Loucy (cell line): ENCODE data around the gene CACNA1C.

ENCODE experiments used
- EZH2phosphoT487 ChIP-seq: fragments of 200-600 bp; IDR thresholded peaks from 2 replicates; pipeline ENCODE4 v1.6.1; 2018; ENCODE audit warnings: antibody characterized with exemption, mild to moderate bottlenecking, moderate library complexity, borderline replicate concordance
- TF ChIP-seq, protein P1 (sequence below): fragments of 200-600 bp; sonication (generic); conservative IDR thresholded peaks from 2 replicates; pipeline ENCODE4 v1.5.1; 2014; ENCODE audit warnings: mild to moderate bottlenecking, antibody characterized with exemption, low read length

DNA sequence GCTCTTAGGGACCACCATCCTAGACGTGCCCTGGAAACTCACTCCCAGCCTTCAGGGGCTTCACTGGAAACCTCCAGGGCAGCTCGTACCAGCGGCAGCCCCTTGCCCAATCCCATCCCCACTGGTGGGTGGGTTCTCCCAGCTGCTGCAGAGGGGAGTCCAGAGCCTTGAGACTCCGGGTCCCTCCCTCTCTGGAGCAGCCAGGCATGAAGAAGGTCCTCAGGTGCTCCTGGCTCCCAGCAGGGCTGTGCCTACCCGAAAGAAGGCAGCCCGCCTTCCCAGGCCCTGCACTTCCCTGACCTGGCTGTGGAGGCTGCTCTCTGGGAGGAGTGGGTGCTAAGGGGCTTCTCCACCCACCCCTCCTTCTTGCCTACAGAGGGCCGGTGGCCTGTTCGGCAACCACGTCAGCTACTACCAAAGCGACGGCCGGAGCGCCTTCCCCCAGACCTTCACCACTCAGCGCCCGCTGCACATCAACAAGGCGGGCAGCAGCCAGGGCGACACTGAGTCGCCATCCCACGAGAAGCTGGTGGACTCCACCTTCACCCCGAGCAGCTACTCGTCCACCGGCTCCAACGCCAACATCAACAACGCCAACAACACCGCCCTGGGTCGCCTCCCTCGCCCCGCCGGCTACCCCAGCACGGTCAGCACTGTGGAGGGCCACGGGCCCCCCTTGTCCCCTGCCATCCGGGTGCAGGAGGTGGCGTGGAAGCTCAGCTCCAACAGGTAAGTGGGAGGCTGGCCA lies 626.5 kb downstream of the CACNA1C start:
- TF ChIP-seq, protein P1, sequence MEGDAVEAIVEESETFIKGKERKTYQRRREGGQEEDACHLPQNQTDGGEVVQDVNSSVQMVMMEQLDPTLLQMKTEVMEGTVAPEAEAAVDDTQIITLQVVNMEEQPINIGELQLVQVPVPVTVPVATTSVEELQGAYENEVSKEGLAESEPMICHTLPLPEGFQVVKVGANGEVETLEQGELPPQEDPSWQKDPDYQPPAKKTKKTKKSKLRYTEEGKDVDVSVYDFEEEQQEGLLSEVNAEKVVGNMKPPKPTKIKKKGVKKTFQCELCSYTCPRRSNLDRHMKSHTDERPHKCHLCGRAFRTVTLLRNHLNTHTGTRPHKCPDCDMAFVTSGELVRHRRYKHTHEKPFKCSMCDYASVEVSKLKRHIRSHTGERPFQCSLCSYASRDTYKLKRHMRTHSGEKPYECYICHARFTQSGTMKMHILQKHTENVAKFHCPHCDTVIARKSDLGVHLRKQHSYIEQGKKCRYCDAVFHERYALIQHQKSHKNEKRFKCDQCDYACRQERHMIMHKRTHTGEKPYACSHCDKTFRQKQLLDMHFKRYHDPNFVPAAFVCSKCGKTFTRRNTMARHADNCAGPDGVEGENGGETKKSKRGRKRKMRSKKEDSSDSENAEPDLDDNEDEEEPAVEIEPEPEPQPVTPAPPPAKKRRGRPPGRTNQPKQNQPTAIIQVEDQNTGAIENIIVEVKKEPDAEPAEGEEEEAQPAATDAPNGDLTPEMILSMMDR: no peak
- TF ChIP-seq EZH2phosphoT487: no peak
